T-helper 2 cell treated with Interferon-gamma antibody and Interleukin-4, amounts not matched to agents 100 ng/mL and 5 ng/mL, for 36 hours (primary cell): Measurements from ENCODE around the gene BANP. TPM values are rescaled to one million over a fixed set of nuclear protein-coding genes. Genes with fewer than 3 reads are reported as not detected.
"Not testable (repeated sequence)": the region's sequence is repeated elsewhere in the genome, so short reads cannot be mapped to it uniquely, and the experiment has no call there.

Experiments
- intact Hi-C: fragments of 100-400 bp; cut with micrococcal nuclease; formaldehyde crosslinking; loops from one replicate; pipeline ENCODE4 v1.15.1; 2023
- total RNA-seq: library from RNA; stranded (reverse); gene quantifications from 2 replicates; pipeline ENCODE4 v1.2.3, GENCODE V29; 2022

The BANP gene
- total RNA-seq, 1 donor from 2014 or later: 45.1 TPM

DNA sequence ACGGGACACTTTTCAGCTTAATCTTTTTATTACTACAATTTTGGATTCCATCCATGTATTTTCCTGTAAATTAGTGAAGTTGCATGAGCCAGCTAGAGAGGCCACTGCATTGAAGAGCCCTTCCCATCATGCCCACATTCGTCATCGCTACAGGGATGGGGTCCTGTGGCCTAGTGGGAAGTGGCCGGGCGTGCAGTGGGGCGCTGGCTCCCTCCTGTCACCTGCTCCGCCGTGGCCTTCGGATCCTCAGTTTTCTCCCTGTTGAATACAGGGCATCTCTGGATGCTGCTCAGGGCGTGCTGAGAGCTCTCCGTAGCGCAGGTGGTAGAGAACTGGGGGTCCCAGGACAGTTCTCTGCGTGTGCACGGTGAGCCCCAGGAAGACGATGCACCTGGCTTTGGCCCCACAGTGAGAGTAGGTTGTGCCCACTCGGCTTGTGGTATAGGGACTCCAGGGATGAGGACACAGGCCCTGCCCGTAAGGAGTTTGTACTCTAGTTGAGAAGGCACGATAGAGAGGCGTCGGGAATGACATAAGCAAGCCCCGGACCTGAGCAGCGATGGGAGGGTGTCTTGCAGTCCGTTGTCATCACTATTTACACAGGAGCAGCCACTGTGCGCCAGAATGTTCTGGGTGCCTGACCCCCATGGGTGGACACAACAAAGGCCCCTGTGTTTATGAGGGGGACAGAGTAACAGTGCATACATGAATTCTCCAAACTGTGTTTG lies 74.8 kb downstream of the BANP start:
- intact Hi-C loops: not testable (repeated sequence)

DNA sequence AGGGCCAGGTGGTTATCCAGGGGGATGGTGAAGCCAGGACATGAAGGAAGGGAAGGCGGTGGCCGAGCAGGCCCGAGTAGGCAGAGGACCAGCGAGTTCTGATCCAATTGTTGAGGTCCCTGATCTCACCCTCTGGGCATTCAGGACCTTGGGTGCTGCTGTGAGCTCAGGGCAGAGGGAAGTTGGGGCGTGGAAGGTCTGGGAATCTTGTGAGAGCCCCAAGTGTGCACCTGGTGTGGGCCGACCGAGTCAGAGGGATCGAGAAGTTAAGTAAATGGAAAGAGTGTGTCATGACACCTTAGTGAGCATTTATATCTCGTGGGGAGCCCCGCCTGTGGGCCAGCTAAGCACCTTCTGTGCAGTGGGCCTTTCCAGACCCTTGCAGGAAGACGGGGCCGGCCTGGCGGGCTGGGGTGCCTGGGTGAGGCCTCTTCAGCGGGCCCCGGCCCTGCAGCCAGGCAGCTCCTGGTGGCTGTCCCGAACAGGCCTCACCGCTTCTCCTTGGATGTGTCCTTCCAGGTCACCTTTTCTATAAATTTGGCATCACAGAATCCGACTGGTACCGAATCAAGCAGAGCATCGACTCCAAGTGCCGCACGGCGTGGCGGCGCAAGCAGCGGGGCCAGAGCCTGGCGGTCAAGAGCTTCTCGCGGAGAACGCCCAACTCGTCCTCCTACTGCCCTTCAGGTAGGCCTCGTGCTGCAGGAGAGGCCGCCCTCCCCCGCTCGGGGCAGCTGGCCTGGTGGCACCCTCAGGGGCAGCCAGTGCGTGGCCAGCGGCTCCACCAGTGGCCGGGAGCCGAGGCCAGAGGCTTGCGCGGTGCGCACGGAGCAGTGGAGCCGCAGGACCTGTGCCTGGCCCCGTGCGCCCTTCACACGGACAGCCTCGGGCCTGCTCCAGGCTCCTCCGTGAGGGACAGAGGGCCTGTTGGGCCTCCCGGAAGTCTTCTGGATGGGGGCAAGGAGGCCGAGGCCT lies 76.0 kb downstream of the BANP start:
- intact Hi-C loops: no loop called here

DNA sequence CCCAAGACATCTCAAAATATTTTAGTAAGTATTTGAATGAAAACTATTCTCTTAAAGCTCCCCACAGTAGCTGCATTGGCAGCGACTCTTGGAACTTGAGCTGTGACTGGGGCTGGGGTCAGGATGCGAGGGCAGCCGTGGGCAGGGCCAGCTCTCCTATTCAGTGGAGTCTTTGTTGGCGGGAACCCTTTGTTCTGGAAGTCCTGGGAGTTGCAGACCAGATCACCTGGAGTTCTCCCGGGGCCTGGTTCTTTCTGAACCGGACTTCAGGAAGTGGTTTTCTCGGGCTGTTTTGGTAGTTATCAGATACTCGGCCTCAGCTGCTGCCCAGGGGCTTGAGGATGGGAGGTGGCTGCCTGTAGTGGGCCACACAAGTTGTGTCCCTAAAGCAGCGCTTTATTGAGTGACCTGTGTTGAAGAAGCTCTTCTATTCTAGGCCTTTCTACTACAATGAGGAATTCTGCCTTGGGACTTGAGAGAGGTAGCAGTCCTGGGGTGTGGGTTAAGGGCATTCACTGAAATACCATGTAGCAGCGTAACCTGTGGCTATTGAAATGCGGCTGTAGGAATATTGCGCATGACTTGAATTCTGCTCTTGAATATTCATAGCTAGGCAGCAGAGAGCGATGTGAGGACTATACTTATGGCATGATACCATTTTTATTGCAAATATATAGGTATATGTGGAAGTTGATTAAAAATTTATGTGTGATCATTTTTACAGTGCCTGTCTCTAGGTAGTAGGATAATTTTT lies 77.1 kb downstream of the BANP start:
- intact Hi-C loops: not testable (repeated sequence)

DNA sequence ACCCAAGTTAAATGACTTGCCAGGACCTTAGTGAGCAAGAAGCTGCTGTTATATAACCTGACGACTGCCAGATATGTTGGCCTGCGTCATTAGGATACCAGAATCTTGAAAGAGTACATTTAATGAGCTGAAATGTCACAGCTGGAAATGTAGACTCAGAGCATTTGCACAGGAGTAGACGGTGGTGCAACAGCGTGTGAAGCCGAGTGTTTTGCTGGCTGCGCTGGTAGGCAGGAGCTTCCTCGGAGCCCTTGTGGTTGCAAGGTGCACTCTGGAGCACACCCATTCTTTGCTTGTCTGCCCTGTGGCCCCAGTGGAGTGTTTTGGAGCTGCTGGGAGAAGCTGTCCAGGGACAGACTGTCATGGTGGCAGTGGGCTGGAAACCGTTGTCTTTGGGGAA lies 79.3 kb downstream of the BANP start:
- intact Hi-C loops: no loop called here

DNA sequence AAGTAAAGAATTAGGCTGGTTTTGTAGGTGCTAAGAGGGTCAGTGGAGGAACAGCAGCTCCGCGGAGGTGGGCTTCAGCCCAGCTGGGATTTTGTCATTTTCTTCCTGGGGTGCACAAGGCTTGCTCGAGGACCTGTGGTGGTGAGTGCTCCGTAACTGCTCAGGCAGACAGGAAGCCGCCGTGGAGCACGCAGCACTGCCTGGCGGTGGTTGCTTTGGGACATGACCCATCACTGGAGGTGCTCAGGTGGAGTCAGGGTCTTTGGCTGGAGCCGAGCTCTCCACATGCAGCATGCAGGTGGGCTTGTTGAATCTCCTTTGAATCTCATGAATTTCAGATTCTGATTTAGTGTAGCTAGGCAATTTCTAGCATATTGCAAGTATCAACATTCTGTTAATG lies 79.7 kb downstream of the BANP start:
- intact Hi-C loops: not testable (repeated sequence)

DNA sequence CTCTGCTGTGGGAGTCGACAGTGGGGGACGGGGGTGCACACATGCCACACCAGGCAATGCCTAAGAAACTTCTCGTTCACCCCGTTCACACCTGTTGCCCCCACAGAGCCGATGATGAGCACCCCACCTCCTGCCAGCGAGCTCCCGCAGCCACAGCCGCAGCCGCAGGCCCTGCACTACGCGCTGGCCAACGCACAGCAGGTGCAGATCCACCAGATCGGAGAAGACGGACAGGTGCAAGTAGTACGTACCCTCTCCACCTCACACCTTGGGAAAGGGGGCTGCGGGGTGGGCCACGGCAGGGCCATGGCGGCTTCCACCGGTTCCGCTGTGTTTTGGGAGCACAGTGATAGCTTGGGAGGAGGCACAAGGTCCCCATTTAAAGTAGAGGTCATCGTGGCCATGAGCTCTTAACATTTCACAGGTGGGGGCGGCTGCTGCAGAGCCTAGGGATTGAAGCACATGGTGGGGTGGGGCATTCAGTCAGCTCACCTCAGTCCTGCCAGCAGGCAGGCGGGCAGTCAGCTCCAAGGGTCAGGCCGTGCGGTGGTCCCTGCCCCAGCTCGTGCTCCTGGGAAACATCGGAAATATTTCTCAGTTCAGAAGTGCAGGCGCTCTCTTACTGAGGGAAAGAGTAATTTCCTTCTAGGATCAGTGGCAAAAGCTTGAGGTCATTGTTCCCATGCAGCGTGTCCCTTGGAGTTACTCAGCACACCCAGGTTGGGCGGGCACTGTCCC lies 81.9 kb downstream of the BANP start:
- intact Hi-C loops: not testable (repeated sequence)

DNA sequence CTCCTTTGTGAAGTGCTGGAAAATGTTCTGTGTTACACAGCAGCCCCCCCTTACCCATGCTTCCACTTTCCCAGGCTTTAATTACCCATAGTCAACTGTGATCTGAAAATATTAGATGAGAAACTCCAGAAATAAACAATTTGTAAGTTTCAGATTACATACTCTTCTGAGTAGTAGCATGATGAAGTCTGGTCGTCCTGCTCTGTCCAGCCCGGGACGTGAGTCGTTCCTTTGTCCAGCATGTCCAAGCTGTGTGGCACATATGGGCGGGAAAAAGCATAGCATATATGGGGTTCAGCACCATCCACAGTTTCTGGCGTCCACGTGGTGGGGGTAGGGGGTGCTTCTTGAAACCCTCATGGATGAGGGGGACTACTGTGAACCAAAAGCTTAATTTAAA lies 83.5 kb downstream of the BANP start:
- intact Hi-C loops: no loop called here

DNA sequence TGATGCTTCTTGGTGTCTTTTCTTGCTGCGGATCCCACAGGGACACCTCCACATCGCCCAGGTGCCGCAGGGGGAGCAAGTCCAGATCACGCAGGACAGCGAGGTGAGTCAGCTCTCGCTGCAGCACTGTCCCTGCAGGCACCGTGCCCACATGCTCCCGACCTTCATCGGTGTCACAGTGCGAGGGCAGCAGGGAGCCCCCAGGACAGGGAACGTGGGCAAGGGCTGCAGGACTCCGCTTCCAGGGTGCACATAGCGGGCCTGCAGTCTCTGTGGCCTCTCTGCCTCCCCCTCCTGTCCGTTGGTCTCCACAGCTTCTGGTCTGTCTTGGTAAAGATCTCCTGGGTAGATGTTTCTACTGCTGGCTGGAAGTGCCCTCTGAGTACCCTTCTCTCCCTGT lies 84.1 kb downstream of the BANP start:
- intact Hi-C loops: no loop called here

DNA sequence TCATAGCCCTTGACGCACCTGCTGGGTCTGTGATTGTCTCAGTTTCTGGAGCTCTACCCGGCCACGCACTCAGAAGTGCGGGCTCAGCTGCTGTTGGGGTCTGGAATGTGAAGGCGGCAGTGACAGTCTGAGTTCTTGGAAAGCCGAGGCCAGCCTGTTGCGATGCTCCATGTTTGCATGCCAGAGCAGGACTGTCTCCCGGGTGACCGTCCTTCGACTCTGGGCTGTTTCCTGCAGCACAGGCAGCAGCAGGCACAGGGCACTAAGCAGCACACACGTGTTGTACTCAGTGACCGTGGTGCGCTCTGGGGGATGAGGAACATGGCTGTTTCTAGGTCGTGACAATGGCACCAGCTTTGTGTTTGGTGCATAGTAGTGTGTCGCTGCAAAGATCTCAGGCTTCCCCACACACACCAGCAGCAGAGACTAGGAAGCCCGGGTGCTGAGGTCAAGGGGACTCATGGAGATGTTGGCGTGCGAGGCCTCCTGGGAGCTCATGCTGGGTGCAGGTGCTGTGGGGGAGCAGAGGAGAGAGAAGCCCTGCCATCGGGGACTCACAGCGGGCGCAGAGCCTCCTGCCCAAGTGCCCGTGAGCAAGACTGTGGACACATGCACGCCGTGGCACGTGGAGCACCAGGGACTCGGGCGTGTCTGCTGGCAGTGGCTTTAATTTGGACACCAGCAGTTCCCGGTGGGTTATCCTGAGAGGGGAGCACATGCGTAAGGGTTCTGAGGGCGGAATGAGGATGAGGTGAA lies 84.8 kb downstream of the BANP start:
- intact Hi-C loops: not testable (repeated sequence)

DNA sequence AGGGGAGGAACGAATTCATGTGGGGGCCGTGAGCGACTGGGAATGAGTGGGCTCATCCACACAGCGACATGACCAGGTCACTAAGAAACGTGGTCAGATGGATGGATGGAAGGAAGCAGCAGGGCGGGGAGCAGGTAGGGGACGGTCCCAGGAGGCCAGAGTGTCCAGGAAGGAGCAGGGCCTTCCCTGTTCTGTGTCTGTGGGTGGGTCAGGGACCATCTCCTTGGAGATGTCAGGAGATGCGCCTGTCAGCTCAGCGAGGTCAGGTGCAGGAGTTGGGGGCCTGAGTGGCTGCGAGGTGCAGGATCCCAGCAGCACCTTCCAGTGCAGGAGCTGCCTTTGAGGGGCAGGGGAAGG lies 85.4 kb downstream of the BANP start:
- intact Hi-C loops: not testable (repeated sequence)

DNA sequence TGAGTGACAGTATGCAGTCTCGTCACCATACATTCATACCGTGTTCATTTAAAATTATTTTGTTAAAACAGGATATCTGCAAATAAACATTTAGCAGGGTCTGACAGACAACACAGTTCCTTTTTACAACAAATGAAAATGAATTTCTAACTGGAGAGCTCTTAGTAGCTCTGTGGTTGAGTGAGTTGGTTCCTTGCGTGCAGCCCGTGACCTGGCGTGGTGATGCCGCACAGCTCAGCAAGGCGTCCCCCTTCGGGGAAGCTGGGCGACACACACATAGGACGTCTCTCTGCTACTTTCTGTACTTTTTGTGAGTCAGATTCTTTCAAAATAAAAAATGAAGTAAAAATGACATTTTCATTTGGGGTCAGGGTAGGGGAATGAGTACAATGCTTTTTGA lies 86.1 kb downstream of the BANP start:
- intact Hi-C loops: not testable (repeated sequence)

DNA sequence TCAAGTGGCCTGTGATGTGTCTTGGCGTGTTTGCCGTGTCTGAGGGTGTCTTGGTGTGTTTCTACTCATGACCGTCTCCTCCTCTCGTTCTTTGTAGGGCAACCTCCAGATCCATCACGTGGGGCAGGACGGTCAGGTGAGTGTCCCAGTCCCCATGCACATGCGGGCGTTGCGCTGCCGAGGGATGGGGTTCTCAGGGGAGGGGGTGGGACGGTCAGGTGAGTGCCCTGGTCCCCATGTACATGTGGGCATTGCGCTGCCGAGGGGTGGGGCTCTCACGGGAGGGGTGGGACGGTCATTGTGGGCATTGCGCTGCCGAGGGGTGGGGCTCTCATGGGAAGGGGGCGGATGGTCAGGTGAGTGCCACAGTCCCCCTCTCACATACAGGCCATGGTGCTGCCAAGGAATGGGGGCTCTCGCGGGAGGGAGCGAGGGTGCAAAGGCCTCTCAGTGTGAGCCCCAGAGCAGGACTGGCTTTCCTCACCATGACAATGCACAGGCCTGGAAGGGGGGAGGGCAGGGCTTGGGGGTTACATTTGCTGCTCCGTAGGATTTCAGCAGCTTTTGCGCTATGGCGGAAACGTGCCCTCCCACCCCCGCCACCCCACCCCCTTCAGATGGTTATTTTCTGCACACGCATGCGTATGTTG lies 86.8 kb downstream of the BANP start:
- intact Hi-C loops: not testable (repeated sequence)

DNA sequence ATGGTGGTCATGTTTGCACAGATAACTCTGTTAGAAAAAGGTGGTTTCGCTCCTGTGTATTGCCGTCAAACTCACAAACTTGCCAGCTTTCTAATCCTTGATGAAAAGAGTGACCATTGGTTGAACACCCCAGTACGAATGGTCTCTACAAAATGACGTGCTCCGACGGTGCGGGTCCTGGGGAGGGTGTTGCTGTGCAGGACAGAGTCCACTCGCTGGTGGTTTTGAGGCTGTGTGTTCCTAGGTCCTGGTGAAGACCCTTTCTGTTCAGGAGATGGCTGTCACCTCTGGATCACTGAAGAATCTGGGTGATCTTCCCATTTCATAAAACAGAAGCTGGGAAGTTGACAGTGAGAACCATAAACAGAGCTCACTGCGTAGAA lies 87.3 kb downstream of the BANP start:
- intact Hi-C loops: not testable (repeated sequence)

DNA sequence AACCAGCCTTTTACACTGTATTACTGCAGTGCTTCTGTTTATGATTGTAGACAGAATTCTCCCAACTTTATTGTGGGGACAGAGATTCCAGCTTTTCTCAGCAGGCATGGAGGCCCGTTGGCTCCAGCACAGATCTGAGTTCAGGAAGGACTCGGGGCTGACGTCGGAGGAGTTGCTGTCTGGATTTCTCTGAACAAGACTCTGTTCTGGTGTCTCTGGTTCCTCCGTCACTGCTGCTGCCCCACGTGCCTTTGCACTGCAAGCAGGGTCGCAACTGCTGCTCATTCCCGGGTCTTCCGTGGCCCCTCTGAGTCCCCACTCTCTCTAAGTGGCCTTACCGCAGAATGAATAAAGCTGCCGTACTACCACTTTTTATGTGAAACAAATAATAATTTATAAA lies 88.4 kb downstream of the BANP start:
- intact Hi-C loops: no loop called here

DNA sequence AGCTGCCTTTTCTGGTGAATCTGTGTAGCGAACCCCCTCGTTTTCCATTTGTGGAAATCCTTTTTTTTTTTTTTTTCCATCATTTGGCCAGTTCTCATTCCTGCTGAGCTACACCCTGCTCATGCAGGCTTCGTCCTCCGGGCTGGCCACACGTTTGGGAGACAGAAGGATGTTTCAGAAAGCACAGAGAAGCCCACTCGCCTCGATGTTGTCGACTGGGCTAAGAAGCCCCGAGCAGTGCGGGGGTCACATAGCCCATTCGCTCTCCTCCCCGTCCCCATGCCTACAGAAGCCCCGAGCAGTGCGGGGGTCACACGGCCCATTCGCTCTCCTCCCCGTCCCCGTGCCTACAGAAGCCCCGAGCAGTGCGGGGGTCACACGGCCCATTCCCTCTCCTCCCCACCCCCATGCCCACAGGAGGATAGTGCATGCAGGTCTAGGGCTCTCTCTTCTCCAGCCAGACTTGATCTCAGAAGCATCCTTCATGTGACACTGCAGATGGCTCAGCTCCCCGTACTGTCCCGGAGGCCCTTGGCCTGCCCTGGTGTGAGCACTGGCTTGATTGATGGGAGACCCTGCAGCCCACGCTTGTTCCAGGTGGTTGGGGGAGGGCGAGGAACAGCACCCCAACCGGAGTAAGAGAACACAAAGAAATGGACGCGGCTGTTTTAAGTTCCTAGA lies 89.1 kb downstream of the BANP start:
- intact Hi-C loops: not testable (repeated sequence)

DNA sequence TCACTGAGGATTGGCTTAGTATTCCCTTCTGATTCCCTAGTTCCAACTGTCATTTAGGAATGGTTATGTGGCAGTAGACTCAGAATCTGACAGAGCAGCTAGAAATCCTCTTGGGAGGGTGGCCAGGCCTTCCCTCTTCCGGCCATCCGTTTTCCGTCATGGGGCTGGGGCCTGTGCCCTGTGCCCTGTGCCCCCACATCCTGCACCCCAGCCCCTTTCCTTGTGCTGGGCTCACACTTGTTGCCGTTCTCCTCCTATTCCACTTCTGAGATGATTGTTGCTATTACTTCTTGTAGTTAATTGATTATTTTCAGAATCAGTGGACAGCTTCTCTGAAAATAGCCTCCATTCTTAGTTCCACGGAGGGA lies 89.6 kb downstream of the BANP start:
- intact Hi-C loops: not testable (repeated sequence)

DNA sequence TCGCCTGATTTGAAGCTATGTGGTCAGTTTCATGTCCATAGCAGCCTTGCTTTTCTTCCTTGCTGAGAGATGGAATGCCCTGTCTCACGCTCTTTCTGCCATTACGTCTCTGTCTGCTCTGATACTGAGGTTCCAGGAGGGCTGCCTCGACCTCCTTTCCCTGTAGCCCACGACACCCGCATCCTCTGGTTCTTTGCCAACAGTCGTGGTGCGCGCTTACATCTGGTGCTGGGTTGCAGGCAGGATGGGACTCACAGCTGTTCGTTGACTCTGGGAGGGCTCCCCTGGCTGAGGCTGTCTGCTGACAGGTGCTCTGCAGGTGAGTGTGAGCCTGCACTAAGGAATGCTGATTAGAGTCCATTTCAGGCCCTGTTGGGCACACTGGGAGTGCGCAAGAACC lies 90.3 kb downstream of the BANP start:
- intact Hi-C loops: not testable (repeated sequence)

DNA sequence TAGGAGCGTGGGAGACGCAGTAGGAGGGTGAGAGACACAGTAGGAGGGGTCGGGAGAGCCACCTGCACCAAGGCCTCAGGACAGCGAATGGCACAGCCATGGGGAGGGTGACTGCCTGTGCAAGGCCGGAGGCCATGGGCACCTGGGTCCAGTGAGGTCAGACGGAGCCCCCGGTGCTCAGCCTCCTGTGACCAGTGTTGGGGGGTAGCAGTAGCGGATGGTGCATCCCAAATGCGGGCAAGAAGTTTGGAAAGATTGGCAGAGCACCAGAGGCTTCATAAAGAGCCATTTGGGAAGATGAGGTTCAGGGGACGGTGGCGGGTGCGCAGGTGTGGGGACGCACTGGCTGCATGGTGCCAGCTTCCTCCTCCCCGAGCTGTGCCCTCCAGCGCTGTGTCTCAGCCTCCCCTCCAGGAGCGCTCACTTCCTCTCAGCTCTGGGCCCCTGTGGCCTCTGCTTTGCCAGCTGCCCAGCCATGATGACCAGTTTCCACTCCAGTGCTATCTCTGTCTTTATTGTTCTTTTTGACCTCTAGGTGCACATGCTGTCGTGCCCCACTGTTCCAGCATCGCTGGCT lies 90.8 kb downstream of the BANP start:
- intact Hi-C loops: not testable (repeated sequence)
